HG02870 (cell line): ENCODE results near the gene EVC.

Experiments
- ATAC-seq: cut with Tn5 transposase; IDR thresholded peaks from one replicate; pipeline ENCODE4 v1.9.1; 2021; ENCODE audit warnings: mild to moderate bottlenecking, moderate library complexity; ENCODE audit not compliant: unreplicated experiment

The EVC gene

DNA sequence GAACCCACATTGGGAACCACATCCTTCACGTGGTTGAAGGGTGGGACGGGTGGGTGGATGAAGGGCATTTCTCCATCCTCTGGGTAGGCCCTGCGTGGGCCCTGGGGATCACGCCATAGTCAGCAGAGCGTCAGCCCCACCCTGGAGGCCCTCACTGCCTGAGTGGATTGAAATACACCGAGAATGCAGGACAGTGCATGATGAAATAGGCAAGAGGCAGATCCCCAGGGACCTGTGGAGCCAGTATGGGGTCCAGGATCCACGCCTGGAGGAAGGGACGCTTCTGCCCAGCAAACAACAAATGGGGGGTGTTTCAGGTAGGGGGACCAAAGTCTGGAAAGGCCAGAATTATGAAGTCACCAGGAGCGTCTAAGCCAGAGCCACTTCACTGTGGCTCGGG, 19.4 kb downstream of the EVC start:
- ATAC-seq: no peak

DNA sequence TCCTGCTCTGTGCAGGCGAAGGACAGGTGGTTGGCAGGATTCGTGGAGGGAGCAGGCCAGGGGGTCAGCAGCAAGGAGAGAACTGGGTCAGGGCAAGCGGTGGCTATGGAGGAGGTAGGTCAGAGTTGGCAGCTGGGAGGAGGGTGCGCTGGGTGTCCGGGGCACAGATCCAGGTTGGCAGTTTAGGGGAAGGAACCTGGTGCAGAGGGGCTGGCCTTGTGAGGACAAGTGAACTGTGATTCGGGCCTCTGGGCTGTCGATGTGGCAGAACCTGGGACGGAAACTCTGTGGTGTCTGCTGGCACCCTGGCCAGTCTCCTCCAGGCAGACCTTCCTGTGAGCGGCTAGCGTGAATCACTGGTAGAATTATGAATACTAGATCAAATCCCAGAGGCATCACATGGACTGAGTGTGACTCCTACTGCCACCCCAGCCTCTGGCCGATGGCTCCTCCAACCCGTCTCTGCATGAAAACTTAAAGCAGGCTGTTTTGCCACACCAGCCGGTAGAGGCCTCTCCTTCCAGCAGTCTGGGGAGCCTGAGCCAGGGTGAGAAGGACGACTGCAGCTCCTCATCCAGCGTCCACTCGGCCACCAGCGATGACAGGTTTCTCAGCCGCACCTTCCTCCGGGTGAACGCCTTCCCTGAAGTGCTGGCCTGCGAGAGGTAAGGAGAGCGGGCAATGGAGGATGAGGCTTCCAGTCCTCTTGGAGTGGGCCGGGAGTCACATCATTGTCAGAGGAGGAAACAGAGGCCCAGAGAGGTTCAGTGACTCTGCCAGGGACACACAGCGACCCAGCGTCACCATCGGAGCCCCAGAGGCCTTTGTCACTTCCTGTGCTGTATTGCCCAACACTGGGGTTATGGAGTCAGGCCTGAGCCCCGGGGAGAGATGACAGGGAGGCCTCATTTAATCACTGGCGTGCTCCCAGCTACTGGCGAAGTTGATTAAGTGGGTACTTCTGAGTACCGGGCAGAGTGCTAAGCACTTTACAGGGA, 20.3 kb downstream of the EVC start:
- no peak for ATAC-seq

DNA sequence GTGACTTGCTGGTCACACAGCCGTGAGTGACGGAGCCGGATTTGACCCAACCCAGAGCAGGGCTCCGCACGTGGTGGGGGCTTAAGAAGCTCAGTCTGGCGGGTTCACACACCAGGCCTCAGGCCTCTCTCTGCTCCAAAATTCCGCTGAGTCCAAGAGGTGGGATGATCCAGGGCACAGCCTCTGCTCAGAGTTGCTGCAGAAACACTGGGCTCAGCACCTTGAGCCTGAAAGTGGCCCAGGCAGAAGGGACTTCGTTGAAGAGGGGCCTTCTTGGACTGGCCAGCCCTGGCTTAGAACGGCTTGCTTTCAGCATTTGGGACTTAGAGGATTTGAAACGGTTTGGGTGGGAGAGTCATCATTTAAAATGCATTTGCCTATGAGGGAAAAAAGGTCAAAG, 21.2 kb downstream of the EVC start:
- ATAC-seq: no peak

DNA sequence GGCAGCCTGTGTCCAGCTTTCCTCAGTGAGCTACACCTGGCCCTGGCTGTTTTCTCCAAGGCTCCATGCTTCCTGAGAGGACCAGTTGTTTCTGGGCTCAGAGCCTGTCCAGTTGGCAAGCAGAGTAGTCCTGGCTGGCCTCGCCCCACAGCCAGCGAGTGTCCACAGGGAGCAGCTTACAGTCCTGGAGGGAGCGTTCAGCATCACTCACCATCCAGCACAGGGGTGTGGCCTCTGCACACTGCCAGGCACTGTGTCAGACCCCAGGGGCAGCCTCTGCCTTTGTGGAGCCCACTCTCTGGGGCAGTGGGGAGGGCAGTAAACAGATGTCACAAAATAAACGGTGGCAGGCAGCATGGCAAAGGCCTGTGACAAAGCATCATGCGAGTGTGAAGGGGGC, 23.9 kb downstream of the EVC start:
- no peak for ATAC-seq

DNA sequence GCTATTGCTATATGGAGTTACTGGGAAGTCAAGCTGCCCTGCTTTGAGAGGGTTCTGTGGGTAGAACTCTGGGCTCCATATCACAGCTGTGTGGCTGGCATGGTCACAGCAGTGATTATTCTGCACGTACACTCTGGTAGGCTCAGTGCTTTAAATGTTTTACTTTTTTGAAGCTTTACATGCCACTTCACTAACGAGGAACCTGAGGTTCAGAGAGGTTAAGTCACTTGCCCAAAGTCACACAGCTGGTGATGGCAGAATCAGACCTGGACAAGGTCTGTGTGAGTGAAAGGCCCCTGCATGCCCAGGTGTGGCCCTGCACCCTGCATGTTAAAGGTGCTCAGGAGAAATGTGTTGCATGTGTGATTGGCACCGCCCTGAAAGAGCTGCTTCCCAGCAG, 24.5 kb downstream of the EVC start:
- ATAC-seq: no peak

DNA sequence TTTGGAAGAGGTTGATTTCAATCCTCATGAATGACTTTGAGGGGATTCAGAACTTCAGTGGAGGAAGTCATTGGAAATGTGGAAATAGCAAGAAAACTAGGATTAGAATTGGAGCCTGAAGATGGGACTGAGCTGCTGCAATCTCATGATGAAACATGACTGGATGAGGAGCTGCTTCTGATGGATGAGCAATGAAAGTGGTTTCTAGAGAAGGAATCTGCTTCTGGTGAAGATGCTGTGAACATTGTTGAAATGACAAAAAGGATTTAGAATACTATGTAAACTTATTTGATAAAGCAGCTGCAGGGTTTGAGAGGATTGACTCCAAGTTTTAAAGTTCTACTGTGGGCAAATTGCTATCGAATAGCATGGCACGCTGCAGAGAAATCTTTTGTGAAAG, 27.1 kb downstream of the EVC start:
- ATAC-seq: no peak

DNA sequence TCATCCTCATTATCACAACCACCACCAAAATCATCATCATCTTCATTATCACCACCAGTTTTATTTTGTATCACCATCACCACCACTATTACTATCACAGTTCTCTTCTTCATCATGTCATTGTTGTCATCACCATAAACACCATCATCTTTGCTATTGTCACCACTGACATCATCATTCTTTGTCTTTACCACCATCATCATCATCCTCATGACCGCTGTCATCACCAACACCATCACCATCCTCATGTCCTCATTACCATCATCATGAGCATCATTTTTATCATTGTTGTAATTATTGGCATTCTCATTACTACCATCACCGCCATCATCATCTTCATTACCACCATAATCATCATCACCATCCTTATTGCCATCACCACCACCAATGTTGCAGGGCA, 31.4 kb downstream of the EVC start:
- ATAC-seq: no peak

DNA sequence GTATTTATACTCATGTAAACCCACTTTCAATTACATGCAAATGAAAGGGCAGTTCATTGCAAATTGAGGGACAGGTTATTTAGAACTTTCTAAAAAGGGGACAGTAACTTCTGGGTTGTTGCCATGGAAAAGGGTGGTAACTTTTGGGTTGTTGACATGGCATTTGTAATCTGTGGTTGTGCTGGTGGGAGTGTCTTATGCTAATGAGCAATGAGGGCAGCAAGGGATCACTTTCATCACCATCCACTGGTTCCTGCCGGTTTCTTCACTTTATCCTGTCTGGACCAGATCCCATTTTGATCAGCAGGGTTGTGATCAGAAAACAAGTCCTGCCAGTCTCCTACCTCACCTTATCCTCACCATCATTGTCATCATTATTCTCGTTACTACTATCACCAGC, 32.0 kb downstream of the EVC start:
- ATAC-seq: no peak

DNA sequence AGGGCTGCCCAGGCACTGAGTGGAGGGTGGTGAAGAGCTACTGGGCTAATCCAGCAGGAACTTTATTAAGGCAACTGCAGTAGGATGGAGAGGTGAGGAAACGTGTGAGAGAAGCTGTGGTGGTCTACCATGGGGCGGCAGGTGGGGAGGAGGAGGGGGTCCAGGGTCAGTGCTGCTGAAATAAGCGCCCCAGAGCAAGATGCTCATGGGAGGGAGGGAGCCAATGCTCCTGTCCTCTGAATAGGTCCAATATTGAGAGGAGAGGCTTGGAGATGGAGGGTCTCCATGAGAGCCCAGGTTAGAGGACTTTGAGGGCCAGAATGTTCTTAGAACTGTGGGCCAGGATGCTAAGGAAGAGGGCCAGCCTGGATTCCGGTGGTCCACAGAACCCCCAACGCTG, 35.2 kb downstream of the EVC start:
- no peak for ATAC-seq

DNA sequence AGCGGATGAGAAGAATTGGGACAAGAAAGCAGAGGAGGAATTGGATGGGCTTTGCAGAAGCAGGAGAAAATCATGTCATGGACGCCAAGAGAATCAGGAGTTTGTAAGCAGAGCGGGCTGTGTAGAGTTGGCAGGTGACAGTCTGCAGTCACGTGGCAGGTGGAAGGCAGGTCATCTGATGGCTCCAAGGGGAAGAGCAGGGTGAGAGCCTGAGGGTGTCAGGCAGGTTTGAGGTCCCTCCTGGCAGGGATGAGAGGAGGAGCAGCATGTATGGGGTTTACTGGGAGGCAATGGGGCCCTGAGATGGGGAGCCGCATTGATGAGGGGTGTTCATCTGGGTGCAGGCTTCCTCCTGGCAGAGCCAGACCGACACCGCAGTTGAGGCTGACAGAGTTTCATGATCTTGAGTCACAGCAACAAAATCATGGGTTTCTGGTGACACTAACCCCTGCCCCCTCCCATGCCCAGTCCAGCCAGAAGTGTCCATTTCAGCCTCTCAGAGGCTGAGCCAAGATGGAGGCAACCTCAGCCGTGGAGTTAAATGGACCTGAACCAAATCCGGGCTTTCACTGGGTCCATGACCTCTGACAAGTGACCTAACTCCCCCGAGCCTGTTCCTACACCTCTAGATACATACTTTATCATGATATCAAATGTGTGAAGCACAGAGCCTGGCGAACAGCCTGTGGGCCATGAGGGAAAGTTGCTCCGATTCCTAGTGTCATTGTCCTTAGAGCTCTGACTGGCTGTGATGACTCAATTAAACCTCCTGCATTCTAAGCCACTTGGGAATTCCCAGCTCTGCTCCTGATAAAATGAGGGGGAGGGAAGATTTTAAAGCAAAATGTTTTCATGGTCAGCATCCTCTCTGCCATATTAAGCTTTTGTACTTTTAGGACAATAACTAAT, 36.1 kb downstream of the EVC start:
- no peak for ATAC-seq

DNA sequence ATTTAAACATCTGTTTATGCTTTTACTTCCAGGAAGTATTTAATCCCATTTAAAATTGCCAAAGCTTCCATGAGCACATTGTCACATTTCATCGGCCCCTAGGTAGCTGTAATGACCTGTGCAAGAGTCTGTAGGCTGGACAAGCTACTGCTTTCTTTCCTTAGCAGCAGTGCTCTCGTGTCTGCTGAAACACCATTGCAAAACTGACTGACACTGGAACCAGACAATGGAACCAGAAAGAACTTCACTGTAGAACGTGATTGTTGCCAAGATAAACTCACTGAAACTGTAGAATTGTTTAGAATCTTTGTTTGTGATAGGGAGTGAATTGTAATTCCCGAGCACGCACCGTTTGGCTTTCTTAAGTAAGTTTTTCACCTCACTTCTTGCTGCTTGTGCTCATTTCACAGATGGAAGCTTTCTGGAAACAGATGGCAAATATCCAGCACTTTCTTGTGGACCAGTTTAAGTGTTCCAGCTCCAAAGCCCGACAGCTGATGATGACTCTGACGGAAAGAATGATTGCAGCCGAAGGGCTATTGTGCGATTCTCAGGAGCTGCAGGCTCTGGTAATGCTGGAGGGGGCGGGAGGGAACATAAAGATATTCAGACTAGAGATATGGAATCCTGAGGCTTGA, 36.9 kb downstream of the EVC start:
- ATAC-seq: no peak

DNA sequence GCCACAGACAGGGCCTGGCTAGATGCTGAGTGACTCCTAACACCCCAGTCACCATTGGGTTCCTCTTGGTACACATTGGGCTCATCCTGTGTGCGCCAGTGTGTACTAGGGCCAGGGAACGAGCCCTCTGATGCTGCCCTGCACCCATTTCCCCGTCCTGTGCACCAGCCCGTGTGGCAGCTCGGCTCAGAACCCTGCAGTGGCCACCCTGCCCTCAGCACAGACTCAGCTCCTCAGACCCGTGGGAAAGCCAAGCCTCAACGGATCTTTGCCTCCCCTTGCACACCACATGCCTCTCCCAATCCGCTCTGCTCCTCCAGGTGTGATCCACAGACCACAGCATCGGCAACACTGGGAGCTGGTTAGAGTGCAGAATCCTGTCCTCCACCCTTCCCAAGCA, 38.6 kb downstream of the EVC start:
- ATAC-seq: no peak

DNA sequence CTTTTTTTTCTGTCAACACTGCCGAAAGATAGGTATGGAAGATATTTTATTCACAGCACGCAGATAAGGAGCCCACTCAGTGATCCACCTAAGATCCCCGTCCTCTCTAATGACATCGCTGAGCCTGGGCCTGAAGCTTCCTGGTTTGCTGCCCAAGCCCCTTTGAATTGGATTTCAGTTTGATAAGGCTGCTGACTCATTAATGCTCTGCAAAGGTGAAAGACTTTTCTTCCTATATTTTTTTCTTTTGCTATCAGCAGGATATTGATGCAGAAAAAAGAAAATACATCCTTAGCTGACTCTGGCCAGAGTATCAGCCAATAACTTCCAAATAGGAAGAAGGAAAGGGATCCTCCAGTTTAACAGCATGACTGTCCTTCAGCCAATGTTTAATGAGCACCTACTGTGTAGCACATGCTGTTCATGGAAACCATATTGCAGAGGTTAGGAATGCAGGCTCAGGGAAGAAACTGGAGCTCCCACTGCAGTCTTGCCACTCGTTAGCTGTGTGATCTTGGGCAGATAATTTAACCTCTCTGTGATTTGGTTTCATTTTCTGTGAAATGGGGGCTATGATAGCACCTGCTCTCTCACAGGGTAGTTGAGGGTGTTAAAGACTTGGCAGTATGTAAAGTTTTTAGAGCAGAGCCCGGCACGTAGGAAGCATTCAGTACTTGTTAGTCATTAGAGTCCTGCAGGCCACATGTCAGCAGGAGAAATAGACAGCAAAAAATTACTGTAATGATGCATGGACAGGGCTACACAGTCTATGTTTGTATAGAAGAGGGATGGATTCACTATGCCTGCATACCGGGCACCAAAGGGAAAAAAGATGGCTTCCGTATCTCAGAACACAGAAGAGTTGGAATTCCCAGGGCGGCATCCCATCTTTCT, 39.3 kb downstream of the EVC start:
- ATAC-seq: no peak

DNA sequence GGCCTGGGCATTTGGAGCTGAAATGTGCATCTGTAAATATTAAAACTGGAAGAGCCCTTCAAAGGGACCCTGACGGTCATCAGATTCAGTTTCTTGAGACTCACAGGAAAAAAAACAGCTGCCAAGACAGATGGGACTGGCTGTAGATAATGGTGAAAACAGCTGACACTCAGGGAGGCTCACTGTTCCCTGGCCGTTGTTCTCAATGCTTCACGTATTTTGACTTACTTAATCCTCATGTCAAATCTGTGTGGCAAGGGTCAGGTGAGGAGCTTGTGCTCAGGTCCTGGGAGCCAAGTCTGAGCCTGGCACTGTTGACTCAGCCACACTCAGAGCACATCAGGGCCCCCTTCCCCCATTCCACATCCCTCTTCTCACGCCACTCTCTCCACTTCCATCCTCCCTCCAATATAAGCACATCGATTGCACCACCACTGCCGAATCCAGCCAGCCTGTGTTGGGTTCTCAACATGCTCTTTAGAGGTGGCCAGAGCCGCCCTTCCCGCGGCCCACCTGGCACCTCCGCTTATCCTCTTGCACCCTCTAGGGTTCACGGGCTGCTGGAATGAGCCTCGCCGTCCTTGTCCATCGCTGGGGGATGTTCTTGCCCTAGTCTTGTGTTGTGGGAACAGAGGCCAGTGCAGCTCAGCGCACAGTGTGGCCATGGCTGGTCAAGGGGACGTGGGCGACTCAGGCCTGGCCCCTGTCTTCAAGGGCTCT, 40.1 kb downstream of the EVC start:
- ATAC-seq: no peak

DNA sequence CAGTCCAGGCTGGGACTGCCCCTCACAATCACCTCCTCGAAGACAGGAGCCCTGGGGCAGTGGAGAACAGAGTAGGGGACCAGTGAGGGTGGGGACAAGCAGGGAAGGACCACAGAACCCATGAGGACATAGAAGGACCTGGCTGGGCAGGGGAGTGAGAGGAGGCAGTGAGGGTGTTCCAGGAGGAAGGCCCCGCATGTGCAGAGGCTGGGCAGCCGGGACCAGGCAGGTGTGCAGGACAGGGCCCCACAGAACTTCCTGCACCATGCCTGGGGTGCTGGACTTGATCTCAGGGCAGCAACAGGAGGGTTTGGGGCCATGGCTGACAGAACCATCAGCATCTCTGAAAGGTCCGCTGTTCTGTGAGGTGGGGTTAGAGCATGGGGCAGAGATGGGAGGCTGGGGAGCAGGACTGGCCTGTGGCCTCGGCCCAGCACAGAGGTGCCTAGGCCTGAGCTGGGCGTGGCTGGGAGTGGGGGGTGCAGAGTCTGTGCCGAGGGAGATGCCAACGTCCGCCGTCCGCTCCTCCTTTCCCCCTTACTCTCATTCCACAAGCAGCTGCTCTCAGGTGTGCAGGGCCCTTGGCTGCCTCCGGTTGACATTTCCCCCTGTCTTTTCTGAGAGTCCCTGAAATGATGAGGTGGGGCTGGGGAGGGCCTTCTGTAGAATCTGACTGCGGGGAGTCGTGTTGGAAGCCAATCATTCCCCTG, 40.8 kb downstream of the EVC start:
- ATAC-seq: no peak

DNA sequence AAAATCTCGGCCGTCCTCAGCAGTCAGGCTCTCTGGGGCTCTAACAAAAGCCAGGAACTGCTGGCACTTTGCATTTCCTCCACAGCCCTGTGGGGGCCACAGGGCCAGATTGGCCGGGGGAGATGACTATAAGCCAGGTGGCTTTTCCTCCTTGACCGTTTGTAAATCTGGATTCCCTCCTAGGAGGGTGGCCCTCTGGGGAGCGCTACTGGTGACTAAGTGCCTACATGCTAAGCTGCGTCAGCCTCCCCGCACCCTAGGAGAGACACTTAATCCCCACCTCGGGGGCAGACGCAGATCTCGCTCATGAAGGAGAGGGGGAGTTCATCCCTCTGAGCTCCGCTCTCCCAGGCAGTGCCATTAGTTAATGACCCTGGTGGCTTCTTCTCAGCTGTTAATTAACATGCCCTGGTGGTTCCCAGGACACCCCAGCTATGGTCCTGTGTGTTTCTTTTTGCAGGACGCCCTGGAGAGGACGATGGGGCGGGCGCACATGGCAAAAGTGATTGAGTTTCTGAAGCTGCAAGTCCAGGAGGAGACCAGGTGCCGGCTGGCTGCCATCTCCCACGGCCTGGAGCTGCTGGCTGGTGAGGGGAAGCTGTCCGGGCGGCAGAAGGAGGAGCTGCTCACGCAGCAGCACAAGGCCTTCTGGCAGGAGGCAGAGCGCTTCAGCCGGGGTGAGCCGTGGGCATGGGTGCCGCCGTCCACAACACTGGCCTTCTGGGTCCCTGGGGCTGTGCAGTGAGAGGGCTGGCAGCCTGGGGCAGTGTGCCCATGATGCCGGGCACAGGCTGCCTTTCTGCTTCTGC, 41.6 kb downstream of the EVC start:
- ATAC-seq: no peak

DNA sequence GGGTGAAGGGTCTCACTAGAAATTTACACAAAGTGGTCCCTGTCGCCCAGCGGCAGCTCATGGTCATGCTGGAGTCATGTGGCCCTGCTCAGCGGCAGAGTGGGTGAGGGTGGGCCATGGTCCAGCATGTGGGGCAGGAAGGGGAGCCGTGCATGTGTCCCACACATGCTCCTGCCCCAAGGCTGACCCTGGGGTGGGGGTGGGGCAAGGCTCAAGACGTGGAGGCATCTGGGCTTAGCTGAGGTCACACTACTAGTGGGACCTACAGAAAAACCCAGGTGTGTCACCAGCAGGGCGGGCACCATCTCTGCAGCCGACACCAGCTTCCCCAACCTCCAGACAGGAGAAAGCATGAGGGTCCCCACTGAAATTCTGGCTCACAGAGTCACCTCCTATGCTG, 42.4 kb downstream of the EVC start:
- ATAC-seq: no peak
